Suprapubic skin (tissue), 4 donors: ENCODE data around the gene CCR3. TPM values are rescaled to one million over a fixed set of nuclear protein-coding genes. Genes with fewer than 3 reads are reported as not detected.

ENCODE experiments used
- DNase-seq, 2 donors: peaks; one replicate each; pipeline ENCODE4 v3.0.0-alpha.2; 2019; ENCODE audit warnings: low spot score in 2 of 2
- H3K27ac ChIP-seq: fragments of 200-600 bp; sonication (generic); one replicate; pipeline ENCODE4 v1.5.1; 2019
- H3K27me3 ChIP-seq: fragments of 200-600 bp; sonication (generic); one replicate; pipeline ENCODE4 v1.5.1; 2019
- H3K36me3 ChIP-seq: fragments of 200-600 bp; sonication (generic); one replicate; pipeline ENCODE4 v1.5.1; 2019
- H3K4me1 ChIP-seq: fragments of 200-600 bp; sonication (generic); one replicate; pipeline ENCODE4 v1.5.1; 2019
- H3K4me3 ChIP-seq: fragments of 200-600 bp; sonication (generic); one replicate; pipeline ENCODE4 v1.5.1; 2019; ENCODE audit warnings: mild to moderate bottlenecking
- H3K9me3 ChIP-seq: fragments of 200-600 bp; sonication (generic); one replicate; pipeline ENCODE4 v1.5.1; 2019
- EP300 ChIP-seq: sonication (generic); formaldehyde crosslinking; IDR thresholded peaks from one replicate; pipeline ENCODE4 v1.6.1; 2017; ENCODE audit warnings: antibody characterized with exemption
- POLR2A ChIP-seq, 2 donors: fragments of 450-650 bp; IDR thresholded peaks; one replicate each; pipeline ENCODE4 v1.6.1; 2017; ENCODE audit warnings: antibody characterized with exemption in 2 of 2, mild to moderate bottlenecking in 2 of 2, moderate library complexity in 2 of 2
- POLR2AphosphoS5 ChIP-seq, 3 donors: sonication (generic); formaldehyde crosslinking; IDR thresholded peaks; one replicate each; pipeline ENCODE4 v1.6.1; 2017; ENCODE audit warnings: antibody characterized with exemption in 3 of 3
- WGBS: methylation state at CpG from one replicate; pipeline ENCODE4 v1.1.5; 2018; 5-methylcytosine and 5-hydroxymethylcytosine counted together
- total RNA-seq, 4 donors: library from RNA; depleted of rRNA; stranded (reverse); fragments of >200 nt; gene quantifications; one replicate each; pipeline ENCODE4 v1.1.0, GENCODE V29; 2016
- TF ChIP-seq, protein P1 (sequence below), 2 donors: fragments of 200-600 bp in 1 of 2; fragments of 450-650 bp in 1 of 2; sonication (generic) in 1 of 2; IDR thresholded peaks; one replicate each; pipeline ENCODE4 v1.5.1; 2016 to 2019; ENCODE audit warnings: antibody characterized with exemption in 2 of 2, mild to moderate bottlenecking in 1 of 2, moderate library complexity in 1 of 2

CCR3 gene
- total RNA-seq, 4 donors from 2014 or later: 1.5 to 6.3 (median 1.9) TPM; not detected in 1

DNA sequence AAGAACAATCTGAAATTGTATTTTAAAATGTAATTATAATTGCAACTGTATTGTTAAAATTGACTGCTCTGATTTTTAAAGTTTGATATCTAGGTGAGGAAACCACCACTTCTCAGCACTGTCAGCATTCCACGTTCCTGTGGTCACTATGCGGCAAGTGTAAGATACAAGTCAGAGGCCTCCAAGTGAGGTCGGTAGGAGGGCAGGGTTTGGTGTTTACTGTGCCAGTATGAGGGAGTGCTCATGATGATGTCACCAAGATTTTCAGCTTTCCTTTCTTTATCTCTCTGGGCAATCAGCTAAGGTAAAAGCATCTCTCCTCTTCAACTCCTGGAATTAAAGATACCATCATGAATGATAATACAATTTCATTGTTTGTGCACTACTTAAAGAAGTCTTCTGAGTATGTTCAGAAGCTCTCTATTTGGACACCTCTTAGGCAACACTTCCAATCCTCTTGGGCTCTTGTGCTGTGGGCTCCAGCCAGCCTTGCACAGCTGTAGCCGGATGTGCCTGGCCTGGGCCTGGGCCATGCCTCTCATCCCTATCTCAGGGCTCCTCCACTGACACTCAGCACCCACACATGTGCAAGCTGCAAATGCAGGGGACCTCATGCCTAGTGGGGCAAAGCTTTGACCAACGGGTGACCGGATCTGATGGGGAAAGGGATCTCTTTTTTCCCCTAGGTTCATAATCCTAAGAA, 42.9 kb downstream of the CCR3 start:
- no peaks in the 10 kb centered on the region for H3K27me3 ChIP-seq
- no peaks in the 10 kb centered on the region for H3K36me3 ChIP-seq
- peaks cover 13% of the 10 kb centered on the region for H3K4me1 ChIP-seq
- TF ChIP-seq POLR2AphosphoS5 (IDR thresholded peaks at IDR 0.05) (no peak), EP300 (no peak), POLR2A (IDR thresholded peaks at IDR 0.05) (no peak)
- TF ChIP-seq, protein P1, sequence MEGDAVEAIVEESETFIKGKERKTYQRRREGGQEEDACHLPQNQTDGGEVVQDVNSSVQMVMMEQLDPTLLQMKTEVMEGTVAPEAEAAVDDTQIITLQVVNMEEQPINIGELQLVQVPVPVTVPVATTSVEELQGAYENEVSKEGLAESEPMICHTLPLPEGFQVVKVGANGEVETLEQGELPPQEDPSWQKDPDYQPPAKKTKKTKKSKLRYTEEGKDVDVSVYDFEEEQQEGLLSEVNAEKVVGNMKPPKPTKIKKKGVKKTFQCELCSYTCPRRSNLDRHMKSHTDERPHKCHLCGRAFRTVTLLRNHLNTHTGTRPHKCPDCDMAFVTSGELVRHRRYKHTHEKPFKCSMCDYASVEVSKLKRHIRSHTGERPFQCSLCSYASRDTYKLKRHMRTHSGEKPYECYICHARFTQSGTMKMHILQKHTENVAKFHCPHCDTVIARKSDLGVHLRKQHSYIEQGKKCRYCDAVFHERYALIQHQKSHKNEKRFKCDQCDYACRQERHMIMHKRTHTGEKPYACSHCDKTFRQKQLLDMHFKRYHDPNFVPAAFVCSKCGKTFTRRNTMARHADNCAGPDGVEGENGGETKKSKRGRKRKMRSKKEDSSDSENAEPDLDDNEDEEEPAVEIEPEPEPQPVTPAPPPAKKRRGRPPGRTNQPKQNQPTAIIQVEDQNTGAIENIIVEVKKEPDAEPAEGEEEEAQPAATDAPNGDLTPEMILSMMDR (IDR thresholded peaks at IDR 0.05): no peak
- H3K9me3 ChIP-seq: no peaks in the 10 kb centered on the region
- 64% methylated on average over 6 of the region's 6 CpGs for WGBS
- no peak for DNase-seq
- no peak overlapping the region for H3K4me3 ChIP-seq
- no peak overlapping the region for H3K27ac ChIP-seq

DNA sequence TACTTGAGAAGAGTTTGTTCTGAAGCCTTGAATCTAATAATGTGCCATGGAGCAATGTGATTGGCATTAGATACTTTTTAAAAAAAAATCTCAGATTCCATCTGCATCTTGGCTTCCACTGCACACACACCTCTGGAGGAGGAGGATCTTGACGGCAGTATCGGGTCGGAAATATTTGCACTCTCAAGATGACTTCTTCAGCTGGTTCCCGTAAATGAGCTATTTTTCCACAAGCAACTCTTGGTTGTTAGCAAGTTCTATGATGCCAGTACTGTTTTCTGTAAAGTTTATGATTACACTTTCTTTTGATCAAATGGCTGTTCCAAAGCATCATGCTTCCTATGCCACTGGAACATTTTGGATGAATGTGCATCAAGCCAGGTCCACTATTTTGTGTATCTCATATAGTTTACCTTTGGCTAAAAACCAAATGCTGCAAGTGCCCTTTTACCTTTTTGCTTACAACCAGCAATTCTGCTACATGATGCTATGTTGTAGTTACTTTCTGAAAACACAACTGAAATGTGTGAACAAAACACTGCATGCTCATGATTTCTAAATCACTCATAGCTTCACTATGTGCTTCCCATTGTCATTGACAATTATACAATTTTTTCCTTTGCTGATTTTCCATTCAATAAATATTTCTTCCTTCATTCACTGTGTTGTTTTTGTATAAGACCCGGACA, 43.8 kb downstream of the CCR3 start:
- TF ChIP-seq EP300 (no peak), POLR2AphosphoS5 (IDR thresholded peaks at IDR 0.05) (no peak), POLR2A (IDR thresholded peaks at IDR 0.05) (no peak)
- TF ChIP-seq, protein P1 (IDR thresholded peaks at IDR 0.05): no peak
- H3K9me3 ChIP-seq: no peaks in the 10 kb centered on the region
- H3K36me3 ChIP-seq: no peaks in the 10 kb centered on the region
- H3K27ac ChIP-seq: no peak overlapping the region
- H3K4me1 ChIP-seq: peaks cover 13% of the 10 kb centered on the region
- 81% methylated on average over 5 of the region's 5 CpGs for WGBS
- H3K27me3 ChIP-seq: no peaks in the 10 kb centered on the region
- H3K4me3 ChIP-seq: no peak overlapping the region
- no peak for DNase-seq

DNA sequence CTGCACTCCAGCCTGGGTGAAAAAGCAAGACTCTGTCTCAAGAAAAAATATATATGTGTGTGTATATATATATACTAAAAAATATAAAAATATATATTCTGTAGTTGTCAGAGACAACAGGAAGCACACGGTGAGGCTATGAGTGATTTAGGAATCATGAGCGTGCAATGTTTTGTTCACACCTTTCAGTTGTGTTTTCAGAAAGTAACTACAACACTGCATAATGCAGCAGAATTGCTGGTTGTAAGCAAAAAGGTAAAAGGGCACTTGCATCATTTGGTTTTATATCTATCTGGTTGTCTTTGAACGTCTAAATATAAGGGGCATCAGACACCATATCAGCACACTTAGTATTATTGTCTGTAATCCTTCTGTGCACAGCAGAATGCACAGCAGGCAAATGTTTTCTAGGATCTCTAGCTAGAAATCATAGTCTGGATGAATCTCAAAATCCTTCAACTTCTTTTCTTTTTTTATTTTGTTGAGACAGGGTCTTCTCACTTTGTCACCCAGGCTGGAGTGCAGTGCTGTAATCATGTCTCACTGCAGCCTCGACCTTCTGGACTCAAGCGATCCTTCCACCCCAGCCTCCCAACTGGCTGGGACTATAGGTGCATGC, 44.8 kb downstream of the CCR3 start:
- Histone ChIP-seq H3K9me3 (no peaks in the 10 kb centered on the region), H3K27me3 (no peaks in the 10 kb centered on the region), H3K4me1 (peaks cover 9% of the 10 kb centered on the region), H3K36me3 (no peaks in the 10 kb centered on the region), H3K4me3 (no peak overlapping the region), H3K27ac (no peak overlapping the region)
- 77% methylated on average over 5 of the region's 5 CpGs for WGBS
- no peak for DNase-seq
- TF ChIP-seq POLR2A (IDR thresholded peaks at IDR 0.05) (no peak), POLR2AphosphoS5 (IDR thresholded peaks at IDR 0.05) (no peak), EP300 (no peak)
- TF ChIP-seq, protein P1 (IDR thresholded peaks at IDR 0.05): no peak

DNA sequence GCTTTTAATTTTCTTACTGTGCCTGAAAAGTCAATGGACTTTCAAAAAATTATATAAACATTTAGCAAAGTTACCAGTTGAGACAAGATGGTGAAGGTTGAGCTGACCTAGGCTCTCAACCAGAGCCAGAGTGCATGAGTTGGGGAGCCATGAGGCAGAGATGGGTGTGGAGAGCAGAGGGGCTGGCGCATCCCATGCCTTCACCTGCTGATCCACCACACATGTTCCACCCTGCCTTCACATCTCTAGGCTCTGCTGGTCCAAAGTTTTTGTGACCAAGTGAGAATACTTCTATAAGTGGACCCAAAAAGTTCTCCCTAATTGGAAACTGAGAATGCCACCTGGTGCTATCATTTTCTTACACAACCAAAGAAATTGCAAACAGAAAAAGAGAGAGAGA, 47.3 kb downstream of the CCR3 start:
- DNase-seq: no peak
- Histone ChIP-seq H3K27ac (no peak overlapping the region), H3K4me1 (peaks cover 8% of the 10 kb centered on the region), H3K27me3 (no peaks in the 10 kb centered on the region), H3K9me3 (no peaks in the 10 kb centered on the region), H3K36me3 (no peaks in the 10 kb centered on the region), H3K4me3 (no peak overlapping the region)
- TF ChIP-seq POLR2A (IDR thresholded peaks at IDR 0.05) (no peak), EP300 (no peak), POLR2AphosphoS5 (IDR thresholded peaks at IDR 0.05) (no peak)
- TF ChIP-seq, protein P1 (IDR thresholded peaks at IDR 0.05): no peak
- 89% methylated on average over 1 of the region's 1 CpG for WGBS

DNA sequence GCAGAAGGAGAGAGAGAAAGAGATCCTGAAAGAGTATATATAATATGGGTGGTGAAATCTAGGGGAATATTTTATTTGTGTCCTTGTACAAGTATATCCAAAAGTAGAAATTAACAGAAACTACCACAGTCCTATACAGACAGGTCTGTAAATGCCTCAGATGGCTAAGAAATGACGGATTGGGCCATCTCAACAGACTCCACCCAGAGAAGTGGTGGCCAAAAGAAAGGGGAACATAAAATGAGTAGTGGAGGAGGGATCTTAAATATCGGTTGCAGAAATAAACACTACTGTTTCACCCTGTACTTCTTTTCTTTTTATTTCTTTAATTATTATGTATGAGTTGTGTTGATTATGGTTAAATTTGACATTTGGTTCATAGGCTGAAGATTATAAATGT, 47.7 kb downstream of the CCR3 start:
- Histone ChIP-seq H3K9me3 (no peaks in the 10 kb centered on the region), H3K4me3 (no peak overlapping the region), H3K27me3 (no peaks in the 10 kb centered on the region), H3K27ac (no peak overlapping the region), H3K36me3 (no peaks in the 10 kb centered on the region), H3K4me1 (peaks cover 4% of the 10 kb centered on the region)
- TF ChIP-seq POLR2AphosphoS5 (IDR thresholded peaks at IDR 0.05): no peak
- no peak for TF ChIP-seq EP300
- TF ChIP-seq, protein P1 (IDR thresholded peaks at IDR 0.05): no peak
- TF ChIP-seq POLR2A (IDR thresholded peaks at IDR 0.05): no peak
- WGBS: 68% methylated on average over 2 of the region's 2 CpGs
- no peak for DNase-seq
